Measurements from ENCODE around the gene B4GALNT4. TPM values are rescaled to one million over a fixed set of nuclear protein-coding genes. Genes with fewer than 3 reads are reported as not detected.

The B4GALNT4 gene
- total and polyA plus RNA-seq, 2 of the 13 experiments (the other 11 are each of a cell fraction or from before 2014, with no cell fraction given), result 30.5 to 50.1 TPM

GRCh38 chr11:409600-410483, 40.5 kb downstream of the B4GALNT4 start (continued):
- TF ChIP-seq SNAPC4 (CRISPR knock-in tag; IDR thresholded peaks at IDR 0.05) (no peak), MAZ (IDR thresholded peaks at IDR 0.05; ENCODE audit: borderline replicate concordance, low read depth, low read length) (no peak), MAZ (CRISPR knock-in tag; IDR thresholded peaks at IDR 0.05; ENCODE audit: low read depth) (peak; percentile 76), MTF1 (CRISPR knock-in tag; IDR thresholded peaks at IDR 0.05) (no peak), PHF5A (CRISPR knock-in tag; IDR thresholded peaks at IDR 0.05; ENCODE audit: low read depth, unreplicated experiment) (no peak), ZNF792 (CRISPR knock-in tag; IDR thresholded peaks at IDR 0.05) (no peak), PBX3 (CRISPR knock-in tag; IDR thresholded peaks at IDR 0.05; ENCODE audit: borderline replicate concordance) (no peak), ZNF619 (CRISPR knock-in tag; IDR thresholded peaks at IDR 0.05) (no peak), NR2C2 (CRISPR knock-in tag; IDR thresholded peaks at IDR 0.05; ENCODE audit: borderline replicate concordance) (peak; percentile 34; the same call in 1 of the 2 replicates), ZNF724P (CRISPR knock-in tag; IDR thresholded peaks at IDR 0.05; ENCODE audit: borderline replicate concordance) (0 out of 2 replicates have a peak, but pooled peaks have one; percentile 11), HDAC2 (CRISPR knock-in tag; IDR thresholded peaks at IDR 0.05) (peak; percentile 63; the same call in 1 of the 2 replicates), ZNF354B (CRISPR knock-in tag; IDR thresholded peaks at IDR 0.05) (0 out of 2 replicates have a peak, but pooled peaks have one; percentile 58), SKI (IDR thresholded peaks at IDR 0.05; ENCODE audit: partially characterized antibody) (peak; percentile 78), FOXP4 (CRISPR knock-in tag; IDR thresholded peaks at IDR 0.05) (no peak), RFX3 (CRISPR knock-in tag; IDR thresholded peaks at IDR 0.05) (no peak), NFATC3 (CRISPR knock-in tag; IDR thresholded peaks at IDR 0.05) (no peak), ZNF530 (CRISPR knock-in tag; IDR thresholded peaks at IDR 0.05; ENCODE audit: low read depth) (no peak), POLR2AphosphoS2 (IDR thresholded peaks at IDR 0.05; ENCODE audit: low read depth, low read length) (no peak), ZNF224 (CRISPR knock-in tag; IDR thresholded peaks at IDR 0.05) (no peak), TAF1 (CRISPR knock-in tag; IDR thresholded peaks at IDR 0.05) (peak; percentile 59), SALL1 (CRISPR knock-in tag; IDR thresholded peaks at IDR 0.05) (peak; percentile 60)
